ENCODE measurements around the gene RFLNA.

GRCh38 chr12:124295431-124296058 lies 652 bp downstream of the RFLNA start:
- TF ChIP-seq, protein P1, sequence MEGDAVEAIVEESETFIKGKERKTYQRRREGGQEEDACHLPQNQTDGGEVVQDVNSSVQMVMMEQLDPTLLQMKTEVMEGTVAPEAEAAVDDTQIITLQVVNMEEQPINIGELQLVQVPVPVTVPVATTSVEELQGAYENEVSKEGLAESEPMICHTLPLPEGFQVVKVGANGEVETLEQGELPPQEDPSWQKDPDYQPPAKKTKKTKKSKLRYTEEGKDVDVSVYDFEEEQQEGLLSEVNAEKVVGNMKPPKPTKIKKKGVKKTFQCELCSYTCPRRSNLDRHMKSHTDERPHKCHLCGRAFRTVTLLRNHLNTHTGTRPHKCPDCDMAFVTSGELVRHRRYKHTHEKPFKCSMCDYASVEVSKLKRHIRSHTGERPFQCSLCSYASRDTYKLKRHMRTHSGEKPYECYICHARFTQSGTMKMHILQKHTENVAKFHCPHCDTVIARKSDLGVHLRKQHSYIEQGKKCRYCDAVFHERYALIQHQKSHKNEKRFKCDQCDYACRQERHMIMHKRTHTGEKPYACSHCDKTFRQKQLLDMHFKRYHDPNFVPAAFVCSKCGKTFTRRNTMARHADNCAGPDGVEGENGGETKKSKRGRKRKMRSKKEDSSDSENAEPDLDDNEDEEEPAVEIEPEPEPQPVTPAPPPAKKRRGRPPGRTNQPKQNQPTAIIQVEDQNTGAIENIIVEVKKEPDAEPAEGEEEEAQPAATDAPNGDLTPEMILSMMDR (IDR thresholded peaks at IDR 0.05; ENCODE audit: poor library complexity, severe bottlenecking): no peak
- no peak for TF ChIP-seq REST (IDR thresholded peaks at IDR 0.05; ENCODE audit: borderline replicate concordance)
- no peak for TF ChIP-seq MXI1 (conservative IDR thresholded peaks at IDR 0.05; ENCODE audit: poor library complexity, severe bottlenecking)
- TF ChIP-seq EP300 (conservative IDR thresholded peaks at IDR 0.05; ENCODE audit: poor library complexity, severe bottlenecking): no peak
- TF ChIP-seq EZH2 (IDR thresholded peaks at IDR 0.05; ENCODE audit: borderline replicate concordance, insufficient read depth, low read length, poor library complexity, severe bottlenecking): no peak
- TF ChIP-seq SMC3 (conservative IDR thresholded peaks at IDR 0.05; ENCODE audit: poor library complexity): no peak
- TF ChIP-seq POLR2AphosphoS5 (IDR thresholded peaks at IDR 0.05): no peak
- no peak for TF ChIP-seq RAD21 (conservative IDR thresholded peaks at IDR 0.05)
- no peak for TF ChIP-seq TAF1 (IDR thresholded peaks at IDR 0.05; ENCODE audit: low read depth)
